Caki2 (cell line): Measurements from ENCODE around the gene CYSLTR2. TPM values are rescaled to one million over a fixed set of nuclear protein-coding genes. Genes with fewer than 3 reads are reported as not detected.

Experiments used
- DNase-seq: peaks from one replicate; pipeline ENCODE4 v3.0.0-alpha.2; 2015; ENCODE audit warnings: low read depth
- in situ Hi-C: cut with HindIII; loops from 2 replicates; pipeline ENCODE4 v1.10.0; 2016; ENCODE audit warnings: low sequenced_read_pairs, low pct_unique_long_range_greater_than_20kb, mixed read lengths
- total RNA-seq: library from RNA; depleted of rRNA; stranded (reverse); fragments of >200 nt; shearing (Covaris generic); gene quantifications from 2 replicates; pipeline ENCODE4 v1.2.3, GENCODE V29; 2014; ENCODE audit warnings: low replicate concordance

The CYSLTR2 gene
- total RNA-seq, 1 experiment from 2014 or later = not detected

DNA sequence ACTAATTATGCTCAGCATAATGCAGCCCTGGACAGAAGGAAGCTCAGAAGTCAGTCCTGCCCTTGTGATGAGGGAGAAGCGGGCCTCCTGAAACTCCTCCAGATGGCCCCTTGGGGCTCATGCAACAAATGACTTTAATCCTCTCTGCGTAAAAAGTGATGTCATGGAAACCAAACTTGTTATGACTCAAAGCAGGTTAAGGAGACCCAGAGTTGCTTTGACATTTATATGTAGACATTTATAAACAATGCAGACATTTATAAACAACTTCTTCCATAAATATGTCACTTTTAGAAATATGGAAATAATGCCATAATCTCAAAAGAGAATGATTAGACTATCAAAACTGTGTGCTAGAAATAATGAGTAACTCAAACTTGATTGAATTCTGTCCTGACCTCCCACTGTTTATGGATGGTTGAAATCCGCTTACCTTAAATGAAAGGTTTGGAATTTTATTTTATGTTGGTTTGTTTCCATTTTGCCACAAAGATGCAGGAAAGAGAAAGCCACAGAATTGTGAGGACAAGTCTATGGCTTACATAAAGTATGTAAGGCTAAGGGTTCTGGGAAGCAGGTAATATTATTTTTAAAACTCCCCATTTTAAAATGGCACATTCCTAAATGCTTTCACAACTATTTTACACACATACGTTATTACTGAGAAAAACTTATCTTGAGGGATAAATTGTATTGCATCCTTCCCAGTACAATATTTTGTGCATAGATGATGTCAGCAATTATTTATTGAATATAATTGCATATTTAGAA lies 73.7 kb downstream of the CYSLTR2 start:
- DNase-seq = no peak
- in situ Hi-C loops = no loop called here

DNA sequence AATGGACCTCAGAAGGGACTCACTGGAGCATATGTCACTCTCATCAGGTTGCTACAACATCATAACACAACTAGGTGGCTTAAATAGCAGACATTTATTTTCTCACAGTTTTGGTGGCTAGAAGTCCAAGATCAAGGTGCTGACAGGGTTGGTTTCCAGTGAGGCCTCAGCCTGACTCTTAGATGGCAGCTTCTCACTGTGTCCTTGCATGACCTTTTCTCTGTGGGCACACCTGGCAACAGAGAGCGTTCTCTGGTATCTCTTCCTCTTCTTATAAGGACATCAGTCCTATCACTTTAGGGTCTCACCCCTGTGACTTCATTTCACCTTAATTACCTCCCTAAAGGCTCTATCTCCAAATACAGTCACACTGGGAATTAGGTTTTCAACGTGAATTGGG lies 74.5 kb downstream of the CYSLTR2 start:
- in situ Hi-C loops = no loop called here
- no peak for DNase-seq

DNA sequence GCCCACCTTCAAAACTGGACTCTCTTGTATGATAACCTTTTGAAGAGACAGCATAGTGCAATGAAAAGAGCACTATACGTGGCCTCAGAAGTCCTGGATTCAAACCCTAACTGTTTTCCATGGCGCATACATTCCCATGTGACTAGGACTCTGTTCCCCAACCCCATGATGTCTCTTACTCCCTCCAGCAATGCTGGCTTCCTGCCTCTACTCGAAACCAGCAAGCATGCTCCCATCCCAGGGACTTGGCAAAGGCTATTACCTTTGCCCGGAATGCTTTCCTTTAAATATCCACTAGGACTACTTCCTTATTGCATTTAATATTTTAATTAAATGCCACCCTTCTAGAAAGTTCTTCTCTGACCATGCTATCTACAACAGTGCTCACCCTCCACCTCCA lies 75.1 kb downstream of the CYSLTR2 start:
- no peak for DNase-seq
- in situ Hi-C loops = no loop called here

DNA sequence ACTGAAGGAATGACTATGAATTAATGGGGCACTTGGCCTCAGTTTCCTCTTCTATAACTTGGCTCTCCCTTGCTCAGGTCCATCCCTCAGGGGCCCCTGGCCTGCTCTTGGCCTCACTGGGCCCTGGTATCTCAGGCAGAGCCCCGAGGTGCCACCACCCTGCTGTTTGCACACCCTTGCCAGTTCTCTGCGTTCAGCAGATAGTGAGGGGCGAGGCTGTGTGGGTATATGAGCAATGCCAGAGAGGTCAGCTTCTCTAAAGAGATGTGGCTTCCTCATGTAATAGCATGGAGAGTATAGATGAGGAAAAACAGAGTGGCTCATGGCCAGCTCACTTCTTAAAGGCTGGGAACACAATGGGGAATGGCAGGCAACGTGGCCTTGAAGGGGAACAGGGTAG lies 76.1 kb downstream of the CYSLTR2 start:
- in situ Hi-C loops = no loop called here

DNA sequence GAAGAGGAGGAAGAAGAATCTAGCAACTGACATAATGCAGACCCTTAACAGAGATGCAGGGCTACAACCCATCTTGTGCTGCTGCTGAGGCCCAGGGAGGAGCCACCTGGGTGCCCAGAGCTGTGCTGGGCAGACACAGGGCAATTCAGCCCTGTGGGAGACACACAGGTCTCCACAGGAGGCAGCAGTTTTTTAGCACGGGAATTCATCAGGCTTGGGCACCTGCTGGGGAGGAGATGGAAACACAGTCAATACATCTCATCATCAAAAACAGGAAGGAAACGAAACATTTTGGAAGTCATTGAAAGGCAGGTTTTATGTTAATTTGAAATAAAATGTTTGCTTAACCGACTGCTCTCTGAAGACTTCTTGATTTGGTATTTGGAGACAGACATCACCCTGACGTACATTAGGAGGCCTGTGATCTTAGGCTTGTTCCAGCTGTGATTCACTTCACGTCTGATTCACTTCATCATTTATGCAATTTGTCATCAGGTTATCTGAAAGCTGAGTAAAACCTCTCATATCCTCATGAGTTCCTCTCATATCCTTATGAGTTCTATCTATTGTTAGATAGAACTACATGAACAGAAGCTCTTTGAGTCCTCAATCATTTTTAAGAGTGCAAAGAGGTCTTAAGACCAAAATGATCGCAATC lies 77.4 kb downstream of the CYSLTR2 start:
- no peak for DNase-seq
- in situ Hi-C loops = no loop called here

More for the DNA sequence above, 76.1 kb downstream of the CYSLTR2 start:
- DNase-seq = no peak

DNA sequence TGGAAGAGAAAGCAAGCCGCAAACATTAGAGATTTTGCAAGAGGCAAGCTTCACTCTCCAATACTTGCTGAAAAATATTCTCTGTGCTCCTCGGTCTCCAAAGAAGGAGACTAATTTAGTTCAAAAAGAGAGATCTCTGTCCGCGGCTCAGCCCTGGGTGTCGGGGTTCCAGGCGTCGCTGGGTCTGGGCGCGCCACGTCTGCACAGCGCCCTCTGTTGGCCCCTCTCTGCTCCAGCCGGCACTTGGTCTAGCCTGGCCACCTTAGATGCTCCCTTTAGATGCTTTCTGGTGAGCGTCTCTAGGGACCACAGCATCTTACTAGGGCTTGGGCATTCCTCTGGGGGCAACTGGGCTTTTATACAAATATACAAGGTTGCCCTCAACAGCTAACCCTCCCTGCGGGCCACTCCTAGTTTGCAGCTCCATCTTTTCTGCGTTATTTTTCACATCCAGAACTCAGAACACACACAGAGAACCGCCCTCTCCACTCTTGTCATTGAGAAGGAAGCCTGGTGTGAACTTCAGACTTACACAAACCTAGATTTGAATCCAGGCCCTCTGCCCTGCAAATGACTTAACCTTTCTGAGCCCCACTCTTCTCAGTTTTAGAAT lies 78.3 kb downstream of the CYSLTR2 start:
- no peak for DNase-seq
- in situ Hi-C loops = no loop called here

DNA sequence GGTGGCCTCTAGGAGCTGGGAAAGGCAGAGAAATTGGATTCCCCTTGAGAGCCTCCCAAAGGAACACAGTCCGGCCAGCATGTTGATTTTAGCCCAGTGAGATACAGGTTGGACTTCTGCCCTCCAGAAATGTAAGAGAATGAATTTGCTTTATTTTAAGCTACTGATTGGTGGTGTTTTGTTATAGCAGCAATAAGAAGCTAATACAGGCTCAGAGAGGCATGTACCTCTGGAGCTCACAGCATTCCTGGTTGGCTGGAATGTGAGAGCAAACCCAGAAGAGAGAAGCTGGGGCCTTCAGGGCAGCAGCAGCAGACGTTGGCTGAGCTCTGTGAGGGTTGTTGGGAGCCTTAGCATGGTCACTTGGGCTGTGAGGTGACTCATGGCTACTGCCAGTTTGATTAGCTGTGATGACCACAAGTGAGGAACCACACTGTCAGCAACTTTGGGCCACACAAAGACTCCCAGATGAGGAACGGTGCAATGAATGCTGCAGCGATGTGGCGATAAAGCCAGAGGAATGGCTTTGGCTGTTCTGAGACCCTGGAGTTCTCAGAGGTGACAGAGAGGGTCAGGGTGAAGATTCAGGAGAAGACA lies 80.1 kb downstream of the CYSLTR2 start:
- DNase-seq = no peak

DNA sequence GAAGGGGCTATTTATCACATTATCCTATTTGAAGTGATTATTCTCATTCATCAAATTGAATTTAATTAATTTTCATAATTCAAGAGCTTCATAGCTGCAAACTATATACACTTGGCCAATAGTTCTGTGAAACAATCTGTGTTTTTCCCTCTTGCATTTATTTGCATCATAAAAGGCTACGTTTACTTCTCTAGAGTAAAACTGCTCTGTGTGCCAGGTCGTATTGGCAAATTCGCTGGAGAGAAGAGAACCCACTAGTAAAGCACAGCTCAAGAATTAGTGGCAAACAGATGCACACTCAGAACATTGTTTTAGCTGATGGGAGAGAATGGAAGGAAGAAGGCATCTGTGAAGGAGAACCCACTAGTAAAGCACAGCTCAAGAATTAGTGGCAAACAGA lies 81.8 kb downstream of the CYSLTR2 start:
- in situ Hi-C loops = no loop called here
- DNase-seq = no peak

More for the DNA sequence above, 80.1 kb downstream of the CYSLTR2 start:
- in situ Hi-C loops = no loop called here

DNA sequence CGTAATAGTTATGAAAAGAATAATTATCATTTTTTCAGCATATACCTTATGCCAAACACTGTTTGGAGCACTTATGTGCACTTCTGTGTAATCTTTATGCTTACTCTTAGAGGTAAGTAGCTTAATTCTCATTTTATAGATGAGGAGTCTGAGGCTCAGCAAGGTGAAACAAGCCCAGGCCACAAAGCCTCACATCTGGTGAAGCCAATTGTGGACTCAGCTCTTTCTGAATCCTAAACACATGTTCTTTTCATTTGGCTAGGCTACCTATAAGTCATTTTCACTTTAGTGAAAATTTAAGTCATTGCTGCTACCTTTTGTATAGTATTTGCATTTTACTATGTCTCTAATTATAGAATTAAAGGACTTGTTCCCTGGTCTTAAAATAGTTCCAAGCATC lies 84.0 kb downstream of the CYSLTR2 start:
- DNase-seq = no peak
- in situ Hi-C loops = no loop called here

DNA sequence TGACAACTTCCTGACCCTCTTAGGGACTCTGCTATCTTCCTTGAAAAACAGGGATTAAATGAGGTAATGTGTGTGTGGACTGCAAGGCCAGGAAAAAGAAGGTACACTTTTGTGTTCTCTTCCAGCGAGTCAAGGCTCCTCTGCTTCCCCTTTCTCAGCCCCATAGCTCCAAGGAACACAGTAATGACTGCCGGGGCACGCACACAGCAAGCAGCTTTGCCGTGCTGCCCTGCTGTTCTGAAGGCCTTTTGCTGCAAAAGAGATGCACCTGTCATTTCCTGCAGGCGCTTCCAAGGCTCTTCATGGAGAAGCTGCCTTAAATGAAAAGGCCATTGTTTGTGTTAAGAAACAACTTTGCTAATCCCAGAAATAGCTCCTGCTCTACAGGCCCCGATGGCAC lies 84.6 kb downstream of the CYSLTR2 start:
- in situ Hi-C loops = no loop called here
- DNase-seq = no peak

DNA sequence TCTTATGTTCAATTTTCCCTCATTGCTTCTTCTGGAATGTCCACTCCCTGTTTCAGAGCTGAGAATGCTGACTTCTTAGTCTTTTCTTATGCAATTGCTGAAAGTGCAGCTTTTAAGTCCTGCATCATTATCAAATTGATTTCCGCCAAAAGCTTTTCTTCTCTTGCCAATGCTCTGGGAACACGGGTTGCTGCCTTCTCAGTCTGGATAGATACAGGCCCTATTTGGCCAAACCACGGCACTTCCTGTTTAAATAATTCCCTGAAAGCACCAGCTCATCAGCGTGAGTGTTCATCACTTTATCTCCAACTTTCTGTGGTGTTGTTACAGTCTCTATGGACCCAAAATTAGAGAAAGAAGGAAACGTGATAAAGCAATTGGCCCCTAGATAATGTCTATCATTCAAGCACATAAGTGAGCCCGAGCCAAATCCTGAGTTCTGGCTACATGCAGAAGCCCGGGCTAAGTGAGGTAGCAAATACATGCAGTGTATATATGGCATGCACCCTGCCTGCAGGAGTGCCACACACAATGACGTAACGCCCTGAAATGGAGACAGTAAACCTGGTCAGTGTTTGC lies 85.7 kb downstream of the CYSLTR2 start:
- in situ Hi-C loops = no loop called here
- DNase-seq = no peak

DNA sequence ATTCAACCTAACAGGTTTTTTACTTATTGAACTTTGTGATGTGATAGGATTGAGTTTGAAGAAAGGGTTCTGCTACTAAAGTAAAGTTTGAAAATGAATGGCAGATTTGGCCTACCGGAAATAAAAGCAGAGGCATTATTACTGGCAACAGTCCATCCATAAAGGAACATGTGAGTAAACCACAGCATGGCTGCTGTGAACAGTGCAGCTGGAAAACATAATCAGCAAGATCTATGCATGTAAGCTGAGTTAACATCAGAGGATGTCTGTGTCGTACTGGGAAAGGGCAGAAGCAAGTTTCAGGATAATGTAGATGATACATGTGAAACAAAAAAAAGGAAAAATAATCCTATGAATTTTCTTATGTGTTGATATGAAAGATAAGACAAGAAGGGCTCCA lies 87.6 kb downstream of the CYSLTR2 start:
- no peak for DNase-seq
- in situ Hi-C loops = no loop called here

DNA sequence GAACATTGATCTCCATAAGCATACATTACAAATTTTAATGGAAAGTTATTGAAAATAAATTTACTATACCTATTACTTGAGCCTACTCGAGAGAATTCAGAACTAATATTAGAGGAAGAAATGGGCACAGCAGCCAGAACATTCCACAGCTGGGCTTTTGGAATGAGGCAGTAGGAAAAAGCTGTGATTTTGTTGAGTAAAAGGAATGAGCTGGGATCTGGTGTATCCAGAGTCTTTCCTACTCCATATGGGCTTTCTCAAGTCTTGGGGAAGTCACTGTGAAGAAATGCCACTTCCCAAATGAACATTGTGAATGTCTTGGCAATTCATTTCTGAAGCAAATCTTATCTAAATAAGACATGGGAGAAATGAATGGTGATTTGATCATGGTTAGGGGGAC lies 93.1 kb downstream of the CYSLTR2 start:
- in situ Hi-C loops = no loop called here
- DNase-seq = no peak

DNA sequence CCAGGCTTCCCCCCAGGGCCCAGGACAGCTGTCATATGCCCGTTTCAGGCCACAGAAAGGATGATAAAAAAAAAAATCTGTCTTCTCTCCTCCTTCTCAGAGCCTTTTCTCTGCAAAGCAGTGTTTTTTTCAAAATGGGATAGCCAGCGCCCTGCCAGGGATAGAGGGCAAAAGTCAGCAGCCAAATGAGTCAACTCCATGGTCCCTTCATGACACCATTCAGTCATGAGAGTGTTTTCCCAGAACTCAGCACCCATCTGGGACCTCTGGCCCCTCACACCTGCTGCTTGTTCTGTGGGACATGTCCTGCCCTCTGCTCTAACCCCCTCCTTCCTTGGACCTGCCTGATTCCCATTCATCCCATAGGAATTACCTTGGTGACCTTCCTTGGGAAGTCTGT lies 95.0 kb downstream of the CYSLTR2 start:
- DNase-seq = no peak
- in situ Hi-C loops = no loop called here

DNA sequence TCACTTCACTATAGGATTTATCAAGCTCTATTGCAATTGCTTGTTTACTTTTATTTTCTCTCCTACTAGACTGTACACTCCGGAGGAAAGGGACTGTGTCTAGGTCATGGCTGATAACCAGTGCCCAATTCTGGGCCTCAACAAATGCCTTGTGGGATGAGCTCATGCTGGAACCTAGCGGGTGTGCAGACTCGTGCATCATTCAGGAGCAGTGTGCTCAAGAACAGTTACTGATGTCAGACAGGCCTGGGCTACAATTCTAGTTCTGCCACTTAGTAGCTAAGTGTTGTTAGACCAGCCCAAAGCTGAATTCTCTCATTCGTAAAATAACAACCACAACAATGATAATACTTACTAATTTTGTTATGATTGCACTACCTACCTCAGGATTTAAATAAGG lies 95.4 kb downstream of the CYSLTR2 start:
- DNase-seq = no peak
- in situ Hi-C loops = no loop called here

DNA sequence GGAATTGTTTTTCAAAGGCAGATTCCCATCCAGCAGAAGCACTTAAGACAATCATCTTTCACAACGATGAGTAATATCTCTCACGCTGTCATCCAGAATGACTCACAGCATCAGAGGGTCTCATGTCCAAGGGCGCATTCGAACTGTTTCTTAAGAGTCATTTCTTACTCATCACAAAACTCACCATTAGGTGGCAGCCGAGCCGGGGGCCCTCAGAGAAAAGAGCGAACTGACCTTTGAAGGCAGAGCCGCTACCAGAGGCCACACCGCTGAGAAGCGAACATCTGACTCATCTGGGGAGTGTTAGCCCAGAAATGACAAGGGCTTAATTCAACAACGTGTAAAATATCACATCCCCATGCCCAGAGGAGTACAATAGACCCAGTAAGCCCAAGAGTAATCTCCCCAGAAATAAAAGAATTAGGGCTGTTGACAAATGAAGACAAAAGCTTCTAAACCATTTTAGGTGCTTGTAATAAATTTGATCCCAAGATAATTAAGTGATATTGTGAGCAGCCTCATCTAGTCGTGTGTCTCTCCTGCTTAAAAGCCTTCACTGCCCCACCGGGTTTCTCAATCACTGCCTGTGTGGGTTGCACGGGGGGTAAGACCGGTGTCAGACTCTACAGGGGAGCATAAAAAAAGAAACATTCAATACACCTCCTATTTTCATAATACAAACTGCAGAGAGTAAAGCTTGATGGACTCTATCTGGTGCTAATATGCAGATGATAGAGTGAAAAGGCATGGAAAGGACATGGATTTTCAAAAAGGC lies 96.2 kb downstream of the CYSLTR2 start:
- in situ Hi-C loops = no loop called here
- peak; percentile 92 for DNase-seq

DNA sequence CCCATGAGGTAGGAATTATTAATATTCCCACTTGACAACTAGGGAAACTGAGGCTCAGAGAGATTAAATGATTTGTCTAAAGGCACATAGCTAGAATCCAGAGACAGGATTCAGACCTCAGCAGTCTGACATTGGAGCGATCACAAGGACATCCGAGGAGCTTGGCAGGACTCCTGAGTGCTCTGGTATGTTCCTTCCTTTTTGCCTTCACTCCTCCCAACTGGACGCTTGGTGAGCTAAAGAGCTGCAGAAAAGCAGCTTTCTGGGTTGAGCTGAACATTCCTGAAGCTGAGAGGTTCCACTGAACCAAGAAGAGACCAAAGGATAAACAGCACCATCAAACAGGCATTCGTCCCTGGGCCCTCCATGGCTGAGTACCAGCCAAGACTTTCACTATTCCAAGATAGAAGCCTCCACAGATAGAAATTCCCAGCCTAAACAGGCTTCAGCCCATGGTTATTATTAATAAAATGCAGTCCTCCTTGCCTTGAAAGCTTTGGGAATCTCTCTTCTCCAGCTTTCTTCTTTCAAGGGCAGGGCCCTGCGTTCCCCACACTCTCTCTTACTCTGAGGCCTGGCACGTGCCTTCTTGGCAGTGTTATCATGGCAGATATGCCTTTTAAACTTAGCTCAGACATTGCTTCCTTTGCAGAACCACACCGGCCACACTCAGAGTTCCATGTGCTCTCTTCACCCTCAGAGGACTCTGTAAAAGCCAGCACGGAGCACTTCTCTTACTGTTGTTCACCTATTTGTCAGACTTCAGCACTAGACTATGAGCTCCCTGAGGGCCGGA lies 97.1 kb downstream of the CYSLTR2 start:
- DNase-seq = no peak
- in situ Hi-C loops = no loop called here
